K562 (cell line): ENCODE measurements around the gene TOX2. TPM values are rescaled to one million over a fixed set of nuclear protein-coding genes. Genes with fewer than 3 reads are reported as not detected.
A peak's percentile ranks its signal among the peaks of the same experiment; 100 is the strongest.

Experiments
- CCAR2 ChIP-seq: fragments of 200-400 bp; formaldehyde crosslinking; IDR thresholded peaks from 2 replicates; pipeline ENCODE4 v1.6.1; 2017; ENCODE audit warnings: mild to moderate bottlenecking, low read depth, low read length
- CTCF ChIP-seq, 3 experiments: IDR thresholded peaks in 2 of 3; conservative IDR thresholded peaks in 1 of 3; 2 replicates each; pipeline ENCODE4 v1.5.1; 2011 to 2012; ENCODE audit warnings: low read length in 3 of 3, mild to moderate bottlenecking in 3 of 3, control low read depth in 2 of 3, improper control_type of control experiment in 1 of 3, inconsistent platforms in 1 of 3, low read depth in 1 of 3, mixed read lengths in 1 of 3, moderate library complexity in 1 of 3; ENCODE audit not compliant: insufficient read depth in 2 of 3
- GTF2B ChIP-seq: IDR thresholded peaks from 2 replicates; pipeline ENCODE4 v1.6.1; 2011; ENCODE audit not compliant: insufficient read length; ENCODE audit errors: extremely low read depth
- HNRNPLL ChIP-seq: fragments of 200-400 bp; formaldehyde crosslinking; IDR thresholded peaks from 2 replicates; pipeline ENCODE4 v1.6.1; 2017; ENCODE audit warnings: low read length, low read depth, mild to moderate bottlenecking; ENCODE audit not compliant: poor library complexity, severe bottlenecking
- KDM2B ChIP-seq: fragments of 250-450 bp; sonication (Bioruptor Pico); IDR thresholded peaks from 2 replicates; pipeline ENCODE4 v1.8.0; 2021; ENCODE audit warnings: mild to moderate bottlenecking, moderate library complexity
- NELFE ChIP-seq: IDR thresholded peaks from 2 replicates; pipeline ENCODE4 v1.6.1; 2011; ENCODE audit warnings: mild to moderate bottlenecking; ENCODE audit not compliant: insufficient read depth, insufficient read length
- NR2F6 ChIP-seq: fragments of 450-650 bp; formaldehyde crosslinking; IDR thresholded peaks from 2 replicates; pipeline ENCODE4 v1.4.0; 2020; ENCODE audit warnings: mild to moderate bottlenecking
- REST ChIP-seq, 2 experiments: fragments of 450-650 bp; formaldehyde crosslinking in 1 of 2; IDR thresholded peaks; 2 replicates each; pipeline versions ENCODE4 v1.4.0 to v1.6.1; 2014 to 2020; ENCODE audit warnings: mild to moderate bottlenecking in 2 of 2, borderline replicate concordance in 1 of 2, low read depth in 1 of 2
- SIN3B ChIP-seq: fragments of 450-650 bp; IDR thresholded peaks from 2 replicates; pipeline ENCODE4 v1.6.1; 2017; ENCODE audit warnings: low read depth, mild to moderate bottlenecking, moderate library complexity
- SMC3 ChIP-seq: conservative IDR thresholded peaks from 2 replicates; pipeline ENCODE4 v1.6.1; 2011; ENCODE audit warnings: low read depth, low read length, improper control_type of control experiment; ENCODE audit not compliant: insufficient read depth
- SPI1 ChIP-seq: IDR thresholded peaks from 2 replicates; pipeline ENCODE4 v1.6.1; 2011; ENCODE audit warnings: low read depth, low read length, control low read depth, borderline replicate concordance
- TCF7L2 ChIP-seq: fragments of 150-350 bp; IDR thresholded peaks from 2 replicates; pipeline ENCODE4 v1.6.1; 2016; ENCODE audit warnings: low read depth, mild to moderate bottlenecking, low read length, moderate library complexity
- U2AF1 ChIP-seq: fragments of 200-400 bp; formaldehyde crosslinking; optimal IDR thresholded peaks from 2 replicates; pipeline ENCODE3; 2017; ENCODE audit warnings: mild to moderate bottlenecking, low read depth, low read length, moderate library complexity
- ZBTB9 ChIP-seq: fragments of 450-650 bp; formaldehyde crosslinking; IDR thresholded peaks from 2 replicates; pipeline ENCODE4 v1.4.0; 2020; ENCODE audit warnings: mild to moderate bottlenecking, moderate library complexity
- ZKSCAN1 ChIP-seq: fragments of 150-350 bp; IDR thresholded peaks from 2 replicates; pipeline ENCODE4 v1.6.1; 2016; ENCODE audit warnings: low read depth, low read length
- ZNF124 ChIP-seq: sonication (generic); formaldehyde crosslinking; IDR thresholded peaks from 2 replicates; pipeline ENCODE4 v1.8.1; 2022; ENCODE audit warnings: missing genetic modification reagents
- polyA plus RNA-seq, 8 experiments: library from polyadenylated mRNA; depleted of rRNA in 4 of 8; stranded (reverse) in 5 of 8; unstranded in 3 of 8; fragments of >200 nt; fragmentation: Nextera tagmentation in 2 of 8; fragmentation: Illumina TruSeq in 1 of 8; extraction: Ambion mirVana in 2 of 8; extraction: Trizol in 1 of 8; gene quantifications; 2 replicates each; pipeline versions ENCODE4 v1.2.1 to v1.2.3, GENCODE V29; 2011 to 2014; ENCODE audit warnings: inconsistent platforms in 1 of 8, missing spikeins in 1 of 8
- total RNA-seq, 7 experiments: library from RNA; depleted of rRNA in 6 of 7; stranded (reverse); fragments of >200 nt in 6 of 7; fragmentation: Illumina TruSeq in 2 of 7; extraction: Trizol in 2 of 7; gene quantifications; 2 replicates each; pipeline versions ENCODE4 v1.2.1 to v1.2.3, GENCODE V29; 2011 to 2021; ENCODE audit warnings: low replicate concordance in 1 of 7

TOX2 gene
- total and polyA plus RNA-seq, 9 of the 15 experiments (the other 6 are each of a cell fraction or from before 2014, with no cell fraction given) = not detected

- TF ChIP-seq SPI1 (no peak), GTF2B (no peak), ZNF124 (CRISPR knock-in tag) (no peak), SMC3 (peak; percentile 55), SIN3B (no peak), U2AF1 (no peak), HNRNPLL (no peak), TCF7L2 (no peak), NELFE (no peak), ZBTB9 (no peak), ZKSCAN1 (no peak), NR2F6 (CRISPR knock-in tag) (no peak), CCAR2 (no peak), CTCF (IDR thresholded peaks at IDR 0.05 in 2 of 3, conservative IDR thresholded peaks at IDR 0.05 in 1 of 3; ENCODE audit: insufficient read depth in 2 of 3, low read depth in 1 of 3, low read length in 3 of 3) (peak; percentile 64 to 81 (median 70)), KDM2B (CRISPR knock-in tag) (no peak), REST (IDR thresholded peaks at IDR 0.05; ENCODE audit: borderline replicate concordance) (peak; percentile 63), REST (CRISPR knock-in tag; IDR thresholded peaks at IDR 0.05; ENCODE audit: low read depth) (no peak)
Observed at GRCh38 chr20:43983359-43983758, 68.7 kb downstream of the TOX2 start (continued).
